Brain microvascular endothelial cell (primary cell): Measurements from ENCODE around the gene CDHR5.

ENCODE experiments used
- DNase-seq: peaks from one replicate; pipeline ENCODE4 v3.0.0-alpha.2; 2020
- H3K27ac ChIP-seq: fragments of 250-450 bp; sonication (Bioruptor Pico); 2 replicates; pipeline ENCODE4 v1.5.1; 2020; ENCODE audit warnings: mild to moderate bottlenecking, moderate library complexity
- H3K27me3 ChIP-seq: fragments of 250-450 bp; sonication (Bioruptor Pico); replicated peaks from 2 replicates; pipeline ENCODE4 v1.5.1; 2020; ENCODE audit warnings: mild to moderate bottlenecking
- H3K36me3 ChIP-seq: fragments of 250-450 bp; sonication (Bioruptor Pico); replicated peaks from 2 replicates; pipeline ENCODE4 v1.5.1; 2020; ENCODE audit warnings: mild to moderate bottlenecking
- H3K4me3 ChIP-seq: 2 replicates; pipeline ENCODE4 v1.5.1; 2011; ENCODE audit warnings: low read depth, mild to moderate bottlenecking, control low read depth, low read length, moderate library complexity
- CTCF ChIP-seq: IDR thresholded peaks from 2 replicates; pipeline ENCODE4 v1.5.1; 2011; ENCODE audit warnings: low read depth, mild to moderate bottlenecking, moderate library complexity, low read length, control low read depth, inconsistent platforms; ENCODE audit errors: missing control alignments
- in situ Hi-C: cut with HindIII; loops from 2 replicates; pipeline ENCODE4 v1.10.0; 2017; ENCODE audit warnings: low sequenced_read_pairs, low pct_ligation_motif_present

The CDHR5 gene

DNA sequence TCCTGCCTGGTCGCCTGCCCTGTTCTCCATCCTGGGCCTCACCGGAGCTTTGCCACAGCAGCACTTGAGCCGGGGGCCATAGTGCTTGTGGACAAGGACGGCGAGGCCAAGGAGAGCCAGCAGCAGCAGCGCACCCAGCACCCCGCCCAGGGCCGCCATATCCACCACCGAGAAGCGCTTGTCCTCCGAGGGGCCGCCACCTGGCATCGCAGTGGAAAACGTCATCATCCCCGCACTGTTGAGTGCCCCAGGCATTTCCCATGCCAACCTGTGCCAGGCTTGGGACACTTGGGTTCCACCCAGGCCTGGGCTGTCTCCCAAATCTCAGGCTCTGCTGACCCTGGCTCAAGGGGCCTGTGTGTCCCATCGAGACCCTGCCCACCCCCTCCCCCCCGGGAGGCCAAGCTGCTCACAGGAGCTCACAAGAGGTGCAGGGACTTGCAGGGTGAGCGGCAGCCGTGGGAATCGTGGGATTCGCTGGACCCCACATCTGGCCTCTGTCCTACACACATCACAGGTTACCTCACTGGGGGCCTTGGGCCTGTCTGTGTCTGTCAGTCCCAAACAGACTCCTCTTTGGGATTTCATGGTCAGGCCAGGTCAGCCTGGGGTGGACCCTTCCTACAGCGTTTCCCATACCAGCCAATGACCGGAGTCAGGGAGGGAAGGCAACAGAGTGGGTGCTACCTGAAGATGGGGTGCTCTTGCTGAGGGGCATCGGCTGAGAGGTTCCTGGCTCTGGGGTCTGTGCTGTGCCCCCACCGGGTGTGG, 6.7 kb downstream of the CDHR5 start:
- in situ Hi-C loops: no loop called here
- no peak for TF ChIP-seq CTCF
- Histone ChIP-seq H3K4me3 (no peak overlapping the region), H3K27me3 (no peaks in the 10 kb centered on the region), H3K27ac (no peak overlapping the region), H3K36me3 (peaks cover 18% of the 10 kb centered on the region)
- no peak for DNase-seq

GRCh38 chr11:617199-617911, 7.4 kb downstream of the CDHR5 start:
- TF ChIP-seq CTCF: no peak
- H3K36me3 ChIP-seq: peaks cover 26% of the 10 kb centered on the region
- no peak overlapping the region for H3K27ac ChIP-seq
- in situ Hi-C loops: no loop called here
- H3K27me3 ChIP-seq: no peaks in the 10 kb centered on the region
- DNase-seq: no peak
- no peak overlapping the region for H3K4me3 ChIP-seq

- Histone ChIP-seq H3K36me3 (peaks cover 34% of the 10 kb centered on the region), H3K27me3 (no peaks in the 10 kb centered on the region), H3K27ac (no peak overlapping the region), H3K4me3 (peak overlapping the region; percentile 71)
- in situ Hi-C loops: no loop called here
- no peak for TF ChIP-seq CTCF
- DNase-seq: no peak
Observed at GRCh38 chr11:616320-617198, 8.2 kb downstream of the CDHR5 start.

GRCh38 chr11:615504-616319, 9.0 kb downstream of the CDHR5 start, which contains the start of gene IRF7:
TSS of gene IRF7 (minus strand) at chr11:615950. CDS start at chr11:615364, 586 bp downstream.
- no peak for TF ChIP-seq CTCF
- Histone ChIP-seq H3K27ac (peak within 1 kb of the TSS; percentile 92), H3K27me3 (no peaks in the 10 kb centered on the region), H3K4me3 (peak within 1 kb of the TSS; percentile 71), H3K36me3 (peaks cover 42% of the 10 kb centered on the region)
- DNase-seq: peak; percentile 90
- in situ Hi-C loops: no loop called here
